B cell (primary cell): ENCODE measurements around the gene CREB5. TPM values are rescaled to one million over a fixed set of nuclear protein-coding genes. Genes with fewer than 3 reads are reported as not detected.

Experiments
- ATAC-seq: fragments of 200-7000 bp; cut with Tn5 transposase; one replicate; pipeline ENCODE4 v1.10.0; 2021; ENCODE audit warnings: low read depth, mild to moderate bottlenecking, moderate number of reproducible peaks, moderate library complexity
- CTCF ChIA-PET: fragments of 350-600 bp; sonication (Branson Sonifier 250); formaldehyde crosslinking; loops from one replicate; lab custom pipeline; 2021; ENCODE audit warnings: antibody characterized with exemption, inconsistent platforms; lab: Charles Lee
- POLR2A ChIA-PET: fragments of 350-600 bp; sonication (Branson Sonifier 250); formaldehyde crosslinking; loops from one replicate; lab custom pipeline; 2021; ENCODE audit warnings: antibody characterized with exemption; lab: Charles Lee
- DNase-seq: peaks from one replicate; pipeline ENCODE4 v3.0.0; 2013
- H2AFZ ChIP-seq: 2 replicates; pipeline ENCODE4 v1.6.1; 2012; ENCODE audit warnings: mild to moderate bottlenecking, low read depth, low read length; ENCODE audit not compliant: insufficient read depth, poor library complexity, severe bottlenecking
- H3K27ac ChIP-seq, 2 donors: 1 replicate in 1 of 2; 2 replicates in 1 of 2; pipeline ENCODE4 v1.5.1; 2012 to 2013; ENCODE audit warnings: low read length in 2 of 2, mild to moderate bottlenecking in 2 of 2, moderate library complexity in 1 of 2
- H3K27me3 ChIP-seq, 4 experiments: fragments of 200-600 bp in 1 of 4; sonication (generic) in 1 of 4; replicated peaks in 1 of 4; 1 replicate in 2 of 4; 2 replicates in 2 of 4; pipeline versions ENCODE4 v1.6.1 to v1.7.0; 2013 to 2016; ENCODE audit warnings: low read length in 3 of 4, mild to moderate bottlenecking in 2 of 4, mixed read lengths in 1 of 4, moderate library complexity in 1 of 4; ENCODE audit not compliant: insufficient read depth in 4 of 4, control insufficient read depth in 3 of 4; ENCODE audit errors: control extremely low read depth in 1 of 4
- H3K36me3 ChIP-seq, 2 experiments: replicated peaks in 1 of 2; 1 replicate in 1 of 2; 2 replicates in 1 of 2; pipeline versions ENCODE4 v1.6.1 to v1.7.1; 2013; ENCODE audit warnings: low read length in 1 of 2; ENCODE audit not compliant: insufficient read depth in 2 of 2, control insufficient read depth in 1 of 2; ENCODE audit errors: control extremely low read depth in 1 of 2, extremely low read depth in 1 of 2
- H3K4me1 ChIP-seq, 2 donors: fragments of 200-600 bp in 1 of 2; sonication (generic) in 1 of 2; 1 replicate in 1 of 2; 2 replicates in 1 of 2; pipeline versions ENCODE4 v1.5.1 to v1.6.1; 2013 to 2017; ENCODE audit warnings: low read length in 2 of 2; ENCODE audit not compliant: control insufficient read depth in 2 of 2, insufficient read depth in 2 of 2
- H3K4me2 ChIP-seq: replicated peaks from 2 replicates; pipeline ENCODE3; 2012; ENCODE audit warnings: mild to moderate bottlenecking, low read depth, low read length; ENCODE audit not compliant: poor library complexity, severe bottlenecking
- H3K4me3 ChIP-seq, 5 experiments: fragments of 200-600 bp in 1 of 5; sonication (generic) in 1 of 5; 1 replicate in 3 of 5; 2 replicates in 2 of 5; pipeline versions ENCODE4 v1.5.1 to v1.7.0; 2011 to 2016; ENCODE audit warnings: low read length in 4 of 5, mild to moderate bottlenecking in 4 of 5, low read depth in 2 of 5, control low read depth in 1 of 5, moderate library complexity in 1 of 5; ENCODE audit not compliant: insufficient read depth in 1 of 5; ENCODE audit errors: control extremely low read depth in 1 of 5, extremely low read depth in 1 of 5
- H3K79me2 ChIP-seq: fragments of 200-600 bp; sonication (generic); one replicate; pipeline ENCODE4 v1.6.0; 2016; ENCODE audit warnings: low read length; ENCODE audit not compliant: control insufficient read depth, insufficient read depth
- H3K9ac ChIP-seq: fragments of 200-600 bp; sonication (generic); 2 replicates; pipeline ENCODE4 v1.6.1; 2017; ENCODE audit warnings: mild to moderate bottlenecking, low read length, moderate library complexity
- H3K9me3 ChIP-seq, 3 donors: one replicate each; pipeline versions ENCODE4 v1.6.1 to v1.7.1; 2013; ENCODE audit warnings: low read length in 2 of 3; ENCODE audit not compliant: control insufficient read depth in 2 of 3, insufficient read depth in 1 of 3; ENCODE audit errors: control extremely low read depth in 1 of 3
- H4K20me1 ChIP-seq: 2 replicates; pipeline ENCODE4 v1.6.0; 2012; ENCODE audit warnings: mild to moderate bottlenecking, low read length; ENCODE audit not compliant: insufficient read depth, control insufficient read depth, poor library complexity, severe bottlenecking
- H3K27ac Mint-ChIP-seq: one replicate; pipeline ENCODE4 v1.8.0; 2021; ENCODE audit warnings: mixed read lengths
- H3K27me3 Mint-ChIP-seq: one replicate; pipeline ENCODE4 v1.8.0; 2021; ENCODE audit warnings: mixed read lengths
- H3K4me1 Mint-ChIP-seq: one replicate; pipeline ENCODE4 v1.8.0; 2021; ENCODE audit warnings: mixed read lengths
- H3K4me3 Mint-ChIP-seq: one replicate; pipeline ENCODE4 v1.8.0; 2021; ENCODE audit warnings: mixed read lengths
- H3K9me3 Mint-ChIP-seq: one replicate; pipeline ENCODE4 v1.8.0; 2022; ENCODE audit warnings: mixed read lengths; ENCODE audit not compliant: insufficient read depth
- EZH2 ChIP-seq: IDR thresholded peaks from 2 replicates; pipeline ENCODE4 v1.6.1; 2012; ENCODE audit warnings: borderline replicate concordance, low read depth, mild to moderate bottlenecking, moderate library complexity, low read length; ENCODE audit not compliant: insufficient read depth, poor library complexity, severe bottlenecking
- WGBS: methylation state at CpG from one replicate; pipeline ENCODE4 v1.1.5; 2013; ENCODE audit warnings: missing lambda C conversion rate; ENCODE audit not compliant: insufficient coverage; 5-methylcytosine and 5-hydroxymethylcytosine counted together
- intact Hi-C: fragments of 100-400 bp; cut with micrococcal nuclease; formaldehyde crosslinking; loops from one replicate; pipeline ENCODE4 v1.10.0; 2022
- polyA plus RNA-seq: library from polyadenylated mRNA; depleted of rRNA; stranded (reverse); fragments of >200 nt; gene quantifications from 2 replicates; pipeline ENCODE4 v1.2.3, GENCODE V29; 2012
- total RNA-seq, 2 donors: library from RNA; stranded (reverse); fragments of 120-200 nt in 1 of 2; gene quantifications; 1 replicate in 1 of 2; 2 replicates in 1 of 2; pipeline versions ENCODE4 v1.2.3 to v1.2.4, GENCODE V29; 2013 to 2022
- TF ChIP-seq, protein P1 (sequence below): fragments of 200-600 bp; IDR thresholded peaks from one replicate; pipeline ENCODE4 v1.8.0; 2022; ENCODE audit warnings: antibody characterized with exemption, mild to moderate bottlenecking

Gene CREB5
- total and polyA plus RNA-seq, 2 donors (not counting 1 experiment from before 2014, with no cell fraction given): 0.05 to 0.95 TPM

DNA sequence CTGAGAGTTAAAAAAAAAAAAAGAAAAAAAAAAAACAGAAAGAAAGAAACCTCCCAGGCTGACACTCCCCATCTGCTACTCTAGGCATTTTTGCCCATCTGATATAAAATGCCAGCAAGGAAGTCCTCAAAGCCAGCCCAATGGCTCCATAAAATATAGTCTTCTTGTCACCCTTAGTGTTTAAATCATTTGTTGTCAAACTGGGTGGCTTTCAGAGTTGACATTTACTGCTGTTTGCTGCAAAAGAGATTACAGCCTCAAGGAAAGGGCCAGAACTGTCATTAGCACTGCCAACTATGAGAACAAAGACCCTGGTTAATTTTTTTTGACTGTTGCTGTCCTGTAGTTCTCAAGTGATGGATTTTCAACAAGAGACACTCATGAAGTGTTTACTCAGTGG is 459.3 kb downstream of the CREB5 start:
- DNase-seq: no peak
- Histone ChIP-seq H2AFZ (no peak overlapping the region), H3K9ac (no peak overlapping the region), H3K36me3 (no peaks in the 10 kb centered on the region), H3K79me2 (no peaks in the 10 kb centered on the region), H3K9me3 (no peaks in the 10 kb centered on the region), H3K27ac (no peak overlapping the region), H3K4me3 (no peak overlapping the region), H3K4me1 (no peaks in the 10 kb centered on the region), H4K20me1 (no peaks in the 10 kb centered on the region), H3K27me3 (no peaks in the 10 kb centered on the region), H3K4me2 (no peak overlapping the region)
- TF ChIP-seq EZH2: no peak
- TF ChIP-seq, protein P1, sequence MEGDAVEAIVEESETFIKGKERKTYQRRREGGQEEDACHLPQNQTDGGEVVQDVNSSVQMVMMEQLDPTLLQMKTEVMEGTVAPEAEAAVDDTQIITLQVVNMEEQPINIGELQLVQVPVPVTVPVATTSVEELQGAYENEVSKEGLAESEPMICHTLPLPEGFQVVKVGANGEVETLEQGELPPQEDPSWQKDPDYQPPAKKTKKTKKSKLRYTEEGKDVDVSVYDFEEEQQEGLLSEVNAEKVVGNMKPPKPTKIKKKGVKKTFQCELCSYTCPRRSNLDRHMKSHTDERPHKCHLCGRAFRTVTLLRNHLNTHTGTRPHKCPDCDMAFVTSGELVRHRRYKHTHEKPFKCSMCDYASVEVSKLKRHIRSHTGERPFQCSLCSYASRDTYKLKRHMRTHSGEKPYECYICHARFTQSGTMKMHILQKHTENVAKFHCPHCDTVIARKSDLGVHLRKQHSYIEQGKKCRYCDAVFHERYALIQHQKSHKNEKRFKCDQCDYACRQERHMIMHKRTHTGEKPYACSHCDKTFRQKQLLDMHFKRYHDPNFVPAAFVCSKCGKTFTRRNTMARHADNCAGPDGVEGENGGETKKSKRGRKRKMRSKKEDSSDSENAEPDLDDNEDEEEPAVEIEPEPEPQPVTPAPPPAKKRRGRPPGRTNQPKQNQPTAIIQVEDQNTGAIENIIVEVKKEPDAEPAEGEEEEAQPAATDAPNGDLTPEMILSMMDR: no peak
- Mint-ChIP-seq H3K27me3 (peaks cover 33% of the 10 kb centered on the region), H3K27ac (no peak overlapping the region), H3K9me3 (no peaks in the 10 kb centered on the region), H3K4me3 (no peak overlapping the region), H3K4me1 (no peaks in the 10 kb centered on the region)
- ChIA-PET POLR2A (no interaction called here), CTCF (interaction anchor here (0.9 to 1.3 kb wide), 2 partner anchors 50 to 56 kb away, joined by 3 read pairs; no protein-coding TSS in a partner anchor)
- no peak for ATAC-seq
- intact Hi-C loops: no loop called here

DNA sequence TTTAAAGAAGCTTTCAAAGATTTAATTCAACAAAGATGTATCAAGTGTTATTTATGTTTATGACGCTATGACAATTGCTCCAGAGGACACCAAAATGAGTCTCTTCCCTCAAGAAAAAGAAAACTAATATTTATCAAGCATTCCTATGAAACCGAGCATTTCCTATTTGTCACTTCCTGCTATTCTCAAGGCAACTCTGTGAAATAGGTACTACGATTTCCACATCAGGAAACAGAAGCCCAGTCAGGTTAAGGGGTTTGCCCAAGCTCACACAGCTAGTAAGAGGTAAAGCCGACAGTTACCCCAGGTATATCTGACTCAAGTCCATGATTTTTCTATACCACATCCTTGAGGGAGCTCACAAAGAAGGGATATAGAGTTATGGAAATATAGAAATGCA is 459.9 kb downstream of the CREB5 start:
- Histone ChIP-seq H3K4me3 (no peak overlapping the region), H4K20me1 (no peaks in the 10 kb centered on the region), H3K27me3 (no peaks in the 10 kb centered on the region), H3K27ac (no peak overlapping the region), H2AFZ (no peak overlapping the region), H3K36me3 (no peaks in the 10 kb centered on the region), H3K4me2 (no peak overlapping the region), H3K79me2 (no peaks in the 10 kb centered on the region), H3K9ac (no peak overlapping the region), H3K9me3 (no peaks in the 10 kb centered on the region), H3K4me1 (no peaks in the 10 kb centered on the region)
- no peak overlapping the region for H3K4me3 Mint-ChIP-seq
- POLR2A ChIA-PET: no interaction called here
- peaks cover 29% of the 10 kb centered on the region for H3K27me3 Mint-ChIP-seq
- DNase-seq (no peak), ATAC-seq (no peak)
- no peaks in the 10 kb centered on the region for H3K9me3 Mint-ChIP-seq
- 54% methylated on average over 2 of the region's 4 CpGs for WGBS
- CTCF ChIA-PET: interaction anchor here (0.9 kb wide), 1 partner anchor 55 kb away, joined by 3 read pairs; no protein-coding TSS in a partner anchor
- intact Hi-C loops: no loop called here
- no peak overlapping the region for H3K27ac Mint-ChIP-seq
- no peaks in the 10 kb centered on the region for H3K4me1 Mint-ChIP-seq
- no peak for TF ChIP-seq EZH2
- TF ChIP-seq, protein P1: no peak
